ENCODE results near the gene DPP6.

DNA sequence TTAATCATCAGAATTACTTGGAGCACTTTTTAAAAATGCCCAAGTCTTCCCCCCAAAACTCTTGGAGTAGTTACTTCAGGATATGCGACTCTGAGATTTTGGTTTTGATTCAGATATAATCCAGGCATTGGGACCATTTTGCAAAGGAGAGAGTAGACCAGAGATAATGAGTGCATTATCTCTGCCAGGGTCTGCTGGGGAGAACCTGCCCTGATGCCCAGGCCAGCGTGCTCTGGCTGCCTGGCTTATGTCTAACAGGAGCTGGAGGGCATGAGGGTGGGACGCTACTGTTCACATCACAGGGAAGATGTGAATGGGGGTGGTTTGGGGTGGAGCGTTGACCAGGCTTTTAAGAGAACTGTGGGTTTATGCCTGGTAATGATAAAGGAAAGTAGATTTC, 336.2 kb downstream of the DPP6 start:
- TF ChIP-seq, protein P1, sequence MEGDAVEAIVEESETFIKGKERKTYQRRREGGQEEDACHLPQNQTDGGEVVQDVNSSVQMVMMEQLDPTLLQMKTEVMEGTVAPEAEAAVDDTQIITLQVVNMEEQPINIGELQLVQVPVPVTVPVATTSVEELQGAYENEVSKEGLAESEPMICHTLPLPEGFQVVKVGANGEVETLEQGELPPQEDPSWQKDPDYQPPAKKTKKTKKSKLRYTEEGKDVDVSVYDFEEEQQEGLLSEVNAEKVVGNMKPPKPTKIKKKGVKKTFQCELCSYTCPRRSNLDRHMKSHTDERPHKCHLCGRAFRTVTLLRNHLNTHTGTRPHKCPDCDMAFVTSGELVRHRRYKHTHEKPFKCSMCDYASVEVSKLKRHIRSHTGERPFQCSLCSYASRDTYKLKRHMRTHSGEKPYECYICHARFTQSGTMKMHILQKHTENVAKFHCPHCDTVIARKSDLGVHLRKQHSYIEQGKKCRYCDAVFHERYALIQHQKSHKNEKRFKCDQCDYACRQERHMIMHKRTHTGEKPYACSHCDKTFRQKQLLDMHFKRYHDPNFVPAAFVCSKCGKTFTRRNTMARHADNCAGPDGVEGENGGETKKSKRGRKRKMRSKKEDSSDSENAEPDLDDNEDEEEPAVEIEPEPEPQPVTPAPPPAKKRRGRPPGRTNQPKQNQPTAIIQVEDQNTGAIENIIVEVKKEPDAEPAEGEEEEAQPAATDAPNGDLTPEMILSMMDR (IDR thresholded peaks at IDR 0.05; ENCODE audit: poor library complexity) = no peak
- TF ChIP-seq EZH2phosphoT487 (IDR thresholded peaks at IDR 0.05; ENCODE audit: low read depth, severe bottlenecking, unreplicated experiment) = no peak
